Kidney (tissue), 14 donors: ENCODE results near the gene CNPY2. TPM values are rescaled to one million over a fixed set of nuclear protein-coding genes. Genes with fewer than 3 reads are reported as not detected.
"Not testable (repeated sequence)": the region's sequence is repeated elsewhere in the genome, so short reads cannot be mapped to it uniquely, and the experiment has no call there.

Source experiments
- DNase-seq, 5 donors: peaks; one replicate each; pipeline ENCODE4 v3.0.0-alpha.2; 2013 to 2020
- FAIRE-seq: peaks from 2 replicates; lab custom pipeline; 2012; peaks lifted over from hg19 to GRCh38; lab: Jason Lieb, UNC
- H3K27ac ChIP-seq, 2 donors: one replicate each; pipeline ENCODE4 v1.7.0; 2013; ENCODE audit warnings: low read depth in 2 of 2, low read length in 2 of 2, inconsistent platforms in 1 of 2
- H3K27me3 ChIP-seq: one replicate; pipeline ENCODE4 v1.7.1; 2013; ENCODE audit warnings: low read length, inconsistent platforms; ENCODE audit not compliant: control insufficient read depth, insufficient read depth
- H3K36me3 ChIP-seq, 3 donors: one replicate each; pipeline versions ENCODE4 v1.7.0 to v1.7.1; 2013; ENCODE audit warnings: low read length in 3 of 3, control low read depth in 1 of 3, inconsistent platforms in 1 of 3; ENCODE audit not compliant: insufficient read depth in 3 of 3, control insufficient read depth in 2 of 3
- H3K4me1 ChIP-seq, 3 donors: one replicate each; pipeline versions ENCODE4 v1.7.0 to v1.7.1; 2013; ENCODE audit warnings: low read length in 3 of 3, inconsistent platforms in 1 of 3, low read depth in 1 of 3; ENCODE audit not compliant: control insufficient read depth in 2 of 3, insufficient read depth in 2 of 3
- H3K4me3 ChIP-seq, 3 donors: one replicate each; pipeline versions ENCODE4 v1.7.0 to v1.8.1; 2013; ENCODE audit warnings: low read length in 3 of 3, control low read depth in 1 of 3, inconsistent platforms in 1 of 3
- H3K9ac ChIP-seq, 3 donors: one replicate each; pipeline versions ENCODE4 v1.7.0 to v1.7.1; 2013; ENCODE audit warnings: low read length in 3 of 3, control low read depth in 1 of 3, inconsistent platforms in 1 of 3
- H3K9me3 ChIP-seq, 3 donors: one replicate each; pipeline versions ENCODE4 v1.7.0 to v1.7.1; 2013; ENCODE audit warnings: low read length in 3 of 3, control low read depth in 1 of 3, inconsistent platforms in 1 of 3; ENCODE audit not compliant: control insufficient read depth in 2 of 3, insufficient read depth in 1 of 3
- CTCF ChIP-seq: IDR thresholded peaks from 3 replicates; pipeline ENCODE4 v1.5.1; 2012; ENCODE audit warnings: mild to moderate bottlenecking, moderate library complexity, borderline replicate concordance; ENCODE audit not compliant: insufficient read depth; ENCODE audit errors: extremely low read depth
- intact Hi-C: fragments of 100-400 bp; cut with DNase I; formaldehyde crosslinking; loops from one replicate; pipeline ENCODE4 v1.11.1; 2022
- polyA plus RNA-seq: library from polyadenylated mRNA; stranded (reverse); fragments of 350-450 nt; fragmentation: Illumina TruSeq; extraction: RNeasy Lipid Tissue Mini Kit (QIAGEN cat#74804); gene quantifications from one replicate; pipeline ENCODE4 v1.2.3, GENCODE V29; 2014; ENCODE audit warnings: low read depth, low replicate concordance; ENCODE audit not compliant: insufficient read depth
- total RNA-seq: library from RNA; stranded (reverse); fragmentation: NEBNext Ultra II Directional; extraction: Animal tissue kit (Norgen Biotek cat#: 25700); gene quantifications from one replicate; pipeline ENCODE4 v1.2.1, GENCODE V29; 2021
- donor health status: control.
- donor health status: control.
- donor health status: control.
- donor health status: control.
- donor health status: control.
- donor health status: DM: yes; HTN: yes; CAD: no.
- donor health status: Normal renal cell carcinoma (clear cell type).

The CNPY2 gene
- total and polyA plus RNA-seq, 2 donors from 2014 or later, result 112 to 156 TPM

GRCh38 chr12:56271031-56271430, 44.8 kb downstream of the CNPY2 start:
- DNase-seq, result peak in 1 of 5 donors; percentile 48
- no peak overlapping the region for H3K27ac ChIP-seq
- peaks cover 0 to 9% (median 0%) of the 10 kb centered on the region in 3 donors for H3K4me1 ChIP-seq

GRCh38 chr12:56267443-56268071, 48.2 kb downstream of the CNPY2 start:
- peak overlapping the region; percentile 96 to 97 for H3K27ac ChIP-seq
- no peaks in the 10 kb centered on the region for H3K27me3 ChIP-seq
- H3K4me3 ChIP-seq, result peak overlapping the region; percentile 74 to 88 (median 77)
- FAIRE-seq, result no peak
- peaks cover 0 to 13% (median 11%) of the 10 kb centered on the region in 3 donors for H3K36me3 ChIP-seq
- intact Hi-C loops, result no loop called here
- TF ChIP-seq CTCF, result no peak
- peak overlapping the region; percentile 37 to 91 (median 59) for H3K9ac ChIP-seq
- peak in 3 of 5 donors; percentile 11 to 79 (median 67) for DNase-seq
- no peaks in the 10 kb centered on the region for H3K9me3 ChIP-seq
- H3K4me1 ChIP-seq, result peaks cover 0 to 9% (median 0%) of the 10 kb centered on the region in 3 donors

More at GRCh38 chr12:56271031-56271430, 44.8 kb downstream of the CNPY2 start:
- Histone ChIP-seq H3K27me3 (no peaks in the 10 kb centered on the region), H3K9me3 (no peaks in the 10 kb centered on the region), H3K36me3 (peaks cover 8 to 37% (median 31%) of the 10 kb centered on the region in 3 donors), H3K4me3 (no peak overlapping the region), H3K9ac (no peak overlapping the region)
- no peak for FAIRE-seq
- peak; percentile 17 for TF ChIP-seq CTCF
- intact Hi-C loops, result no loop called here

GRCh38 chr12:56266693-56267442, 48.9 kb downstream of the CNPY2 start, which contains the start of gene COQ10A:
COQ10A (plus strand) TSS chr12:56266942; CDS start chr12:56267119, 177 bp downstream.
- Histone ChIP-seq H3K27me3 (no peaks in the 10 kb centered on the region), H3K9ac (peak within 1 kb of the TSS; percentile 59 to 91 (median 63)), H3K4me3 (peak within 1 kb of the TSS; percentile 74 to 88 (median 77)), H3K4me1 (peaks cover 0 to 9% (median 0%) of the 10 kb centered on the region in 3 donors), H3K36me3 (peaks cover 0 to 13% (median 11%) of the 10 kb centered on the region in 3 donors), H3K27ac (peak within 1 kb of the TSS; percentile 96 to 97), H3K9me3 (no peaks in the 10 kb centered on the region)
- FAIRE-seq (no peak), DNase-seq (peak; percentile 93 to 96 (median 95))
- intact Hi-C loops, result no loop called here
- peak; percentile 51 for TF ChIP-seq CTCF

GRCh38 chr12:56266068-56266692, 49.6 kb downstream of the CNPY2 start:
- FAIRE-seq, result not testable (repeated sequence)
- peak overlapping the region; percentile 96 to 97 for H3K27ac ChIP-seq

GRCh38 chr12:56262955-56263354, 52.8 kb downstream of the CNPY2 start:
- FAIRE-seq, intact Hi-C loops: not testable (repeated sequence)

More at GRCh38 chr12:56266068-56266692, 49.6 kb downstream of the CNPY2 start:
- H3K4me1 ChIP-seq, intact Hi-C loops, H3K9me3 ChIP-seq, H3K27me3 ChIP-seq: not testable (repeated sequence)
- Histone ChIP-seq H3K9ac (peak overlapping the region; percentile 54 to 91 (median 63)), H3K36me3 (peaks cover 0 to 11% (median 8%) of the 10 kb centered on the region in 3 donors), H3K4me3 (peak overlapping the region; percentile 70 to 88 (median 77))
- DNase-seq, result peak in 1 of 5 donors; percentile 52

More at GRCh38 chr12:56262955-56263354, 52.8 kb downstream of the CNPY2 start:
- H3K36me3 ChIP-seq, H3K27ac ChIP-seq, H3K4me3 ChIP-seq, H3K27me3 ChIP-seq, DNase-seq, H3K9me3 ChIP-seq, H3K9ac ChIP-seq: not testable (repeated sequence)
- peaks cover 0 to 11% (median 0%) of the 10 kb centered on the region in 3 donors for H3K4me1 ChIP-seq
